ENCODE data around the gene TMC6. TPM values are rescaled to one million over a fixed set of nuclear protein-coding genes. Genes with fewer than 3 reads are reported as not detected.
A peak's percentile ranks its signal among the peaks of the same experiment; 100 is the strongest.

The TMC6 gene
- total and polyA plus RNA-seq, 2 experiments from 2014 or later = 50.0 to 72.2 TPM

GRCh38 chr17:78131172-78132083, 2.9 kb upstream of the TMC6 start (continued):
- TF ChIP-seq, protein P1, sequence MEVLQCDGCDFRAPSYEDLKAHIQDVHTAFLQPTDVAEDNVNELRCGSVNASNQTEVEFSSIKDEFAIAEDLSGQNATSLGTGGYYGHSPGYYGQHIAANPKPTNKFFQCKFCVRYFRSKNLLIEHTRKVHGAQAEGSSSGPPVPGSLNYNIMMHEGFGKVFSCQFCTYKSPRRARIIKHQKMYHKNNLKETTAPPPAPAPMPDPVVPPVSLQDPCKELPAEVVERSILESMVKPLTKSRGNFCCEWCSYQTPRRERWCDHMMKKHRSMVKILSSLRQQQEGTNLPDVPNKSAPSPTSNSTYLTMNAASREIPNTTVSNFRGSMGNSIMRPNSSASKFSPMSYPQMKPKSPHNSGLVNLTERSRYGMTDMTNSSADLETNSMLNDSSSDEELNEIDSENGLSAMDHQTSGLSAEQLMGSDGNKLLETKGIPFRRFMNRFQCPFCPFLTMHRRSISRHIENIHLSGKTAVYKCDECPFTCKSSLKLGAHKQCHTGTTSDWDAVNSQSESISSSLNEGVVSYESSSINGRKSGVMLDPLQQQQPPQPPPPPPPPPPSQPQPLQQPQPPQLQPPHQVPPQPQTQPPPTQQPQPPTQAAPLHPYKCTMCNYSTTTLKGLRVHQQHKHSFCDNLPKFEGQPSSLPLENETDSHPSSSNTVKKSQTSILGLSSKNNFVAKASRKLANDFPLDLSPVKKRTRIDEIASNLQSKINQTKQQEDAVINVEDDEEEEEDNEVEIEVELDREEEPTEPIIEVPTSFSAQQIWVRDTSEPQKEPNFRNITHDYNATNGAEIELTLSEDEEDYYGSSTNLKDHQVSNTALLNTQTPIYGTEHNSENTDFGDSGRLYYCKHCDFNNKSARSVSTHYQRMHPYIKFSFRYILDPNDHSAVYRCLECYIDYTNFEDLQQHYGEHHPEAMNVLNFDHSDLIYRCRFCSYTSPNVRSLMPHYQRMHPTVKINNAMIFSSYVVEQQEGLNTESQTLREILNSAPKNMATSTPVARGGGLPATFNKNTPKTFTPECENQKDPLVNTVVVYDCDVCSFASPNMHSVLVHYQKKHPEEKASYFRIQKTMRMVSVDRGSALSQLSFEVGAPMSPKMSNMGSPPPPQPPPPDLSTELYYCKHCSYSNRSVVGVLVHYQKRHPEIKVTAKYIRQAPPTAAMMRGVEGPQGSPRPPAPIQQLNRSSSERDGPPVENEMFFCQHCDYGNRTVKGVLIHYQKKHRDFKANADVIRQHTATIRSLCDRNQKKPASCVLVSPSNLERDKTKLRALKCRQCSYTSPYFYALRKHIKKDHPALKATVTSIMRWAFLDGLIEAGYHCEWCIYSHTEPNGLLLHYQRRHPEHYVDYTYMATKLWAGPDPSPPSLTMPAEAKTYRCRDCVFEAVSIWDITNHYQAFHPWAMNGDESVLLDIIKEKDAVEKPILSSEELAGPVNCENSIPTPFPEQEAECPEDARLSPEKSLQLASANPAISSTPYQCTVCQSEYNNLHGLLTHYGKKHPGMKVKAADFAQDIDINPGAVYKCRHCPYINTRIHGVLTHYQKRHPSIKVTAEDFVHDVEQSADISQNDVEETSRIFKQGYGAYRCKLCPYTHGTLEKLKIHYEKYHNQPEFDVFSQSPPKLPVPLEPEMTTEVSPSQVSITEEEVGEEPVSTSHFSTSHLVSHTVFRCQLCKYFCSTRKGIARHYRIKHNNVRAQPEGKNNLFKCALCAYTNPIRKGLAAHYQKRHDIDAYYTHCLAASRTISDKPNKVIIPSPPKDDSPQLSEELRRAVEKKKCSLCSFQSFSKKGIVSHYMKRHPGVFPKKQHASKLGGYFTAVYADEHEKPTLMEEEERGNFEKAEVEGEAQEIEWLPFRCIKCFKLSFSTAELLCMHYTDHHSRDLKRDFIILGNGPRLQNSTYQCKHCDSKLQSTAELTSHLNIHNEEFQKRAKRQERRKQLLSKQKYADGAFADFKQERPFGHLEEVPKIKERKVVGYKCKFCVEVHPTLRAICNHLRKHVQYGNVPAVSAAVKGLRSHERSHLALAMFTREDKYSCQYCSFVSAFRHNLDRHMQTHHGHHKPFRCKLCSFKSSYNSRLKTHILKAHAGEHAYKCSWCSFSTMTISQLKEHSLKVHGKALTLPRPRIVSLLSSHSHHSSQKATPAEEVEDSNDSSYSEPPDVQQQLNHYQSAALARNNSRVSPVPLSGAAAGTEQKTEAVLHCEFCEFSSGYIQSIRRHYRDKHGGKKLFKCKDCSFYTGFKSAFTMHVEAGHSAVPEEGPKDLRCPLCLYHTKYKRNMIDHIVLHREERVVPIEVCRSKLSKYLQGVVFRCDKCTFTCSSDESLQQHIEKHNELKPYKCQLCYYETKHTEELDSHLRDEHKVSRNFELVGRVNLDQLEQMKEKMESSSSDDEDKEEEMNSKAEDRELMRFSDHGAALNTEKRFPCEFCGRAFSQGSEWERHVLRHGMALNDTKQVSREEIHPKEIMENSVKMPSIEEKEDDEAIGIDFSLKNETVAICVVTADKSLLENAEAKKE (CRISPR knock-in tag; IDR thresholded peaks at IDR 0.05) = no peak

DNA sequence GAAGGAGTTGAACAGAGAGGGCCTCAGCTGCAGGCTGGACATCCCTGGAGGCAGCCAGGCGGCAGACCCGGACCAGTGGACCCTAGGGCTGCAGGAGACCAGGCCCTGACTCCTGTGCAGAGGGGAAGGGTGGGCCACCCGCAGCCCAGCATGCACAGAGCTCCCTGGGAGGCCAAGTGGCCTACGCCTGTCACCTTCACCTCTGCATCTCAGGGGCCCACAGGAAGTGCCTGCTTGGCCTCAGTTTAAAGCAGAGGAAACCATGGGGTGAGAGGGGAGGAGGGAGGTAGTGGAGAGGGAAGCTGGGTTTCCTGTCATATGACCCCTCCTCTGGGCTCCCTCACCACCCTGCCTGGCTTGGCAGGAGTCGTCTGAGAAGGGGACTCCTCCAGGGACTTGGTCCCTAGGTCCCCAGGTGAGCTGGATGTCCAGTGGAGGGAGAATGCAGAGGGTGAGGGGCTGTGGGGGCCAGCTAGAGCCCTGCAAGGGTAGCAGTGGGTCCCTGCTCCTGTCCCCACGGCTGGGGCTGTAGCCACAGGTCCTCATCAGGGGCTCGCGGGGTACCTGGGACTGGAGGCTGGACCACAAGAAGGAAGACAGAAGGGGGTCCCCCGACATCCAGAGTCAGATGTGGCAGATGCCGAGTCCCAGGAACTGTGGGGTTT, 2.0 kb upstream of the TMC6 start, which contains the start of gene TMC8:
Gene TMC8, plus strand, starts transcription at position 335 of the 665 bp plus-strand sequence. CDS start 818 bp downstream, outside the sequence.
- ATAC-seq (no peak), DNase-seq (ENCODE audit: low spot score) (no peak)
- Histone ChIP-seq H3K4me3 (peak within 1 kb of the TSS; percentile 63), H3K9me2 (ENCODE audit: insufficient read depth) (no peaks in the 10 kb centered on the region), H3K79me2 (replicated peaks; ENCODE audit: insufficient read depth) (0 out of 2 replicates have a peak, but pooled peaks cover 5% of the 10 kb centered on the region), H3F3A (replicated peaks; ENCODE audit: low read depth) (peaks cover 10% of the 10 kb centered on the region; the same call in 1 of the 2 replicates), H3K27me3 (ENCODE audit: insufficient read depth) (peaks cover 22% of the 10 kb centered on the region), H4K20me1 (replicated peaks; ENCODE audit: insufficient read depth) (no peaks in the 10 kb centered on the region), H3K27ac (ENCODE audit: low read depth) (no peak within 1 kb of the TSS), H2AFZ (no peak within 1 kb of the TSS; the same call in 1 of the 2 replicates), H3K4me2 (peak within 1 kb of the TSS; percentile 81), H3K4me1 (ENCODE audit: insufficient read depth) (peaks cover 34% of the 10 kb centered on the region), H3K36me3 (ENCODE audit: insufficient read depth) (no peaks in the 10 kb centered on the region)
- Mint-ChIP-seq H3K36me3 (ENCODE audit: low read depth) (peaks cover 2% of the 10 kb centered on the region; the same call in 1 of the 3 replicates), H3K4me1 (peaks cover 24% of the 10 kb centered on the region), H3K4me3 (peak within 1 kb of the TSS; percentile 36; the same call in 1 of the 3 replicates), H3K9me3 (no peaks in the 10 kb centered on the region), H3K27ac (no peak within 1 kb of the TSS), H3K27me3 (ENCODE audit: insufficient read depth, low read depth, poor library complexity) (peaks cover 35% of the 10 kb centered on the region)
- TF ChIP-seq JUNB (IDR thresholded peaks at IDR 0.05; ENCODE audit: unreplicated experiment) = no peak
- TF ChIP-seq, protein P1 (CRISPR knock-in tag; IDR thresholded peaks at IDR 0.05) = no peak
